ENCODE data around the gene BLOC1S5. TPM values are rescaled to one million over a fixed set of nuclear protein-coding genes. Genes with fewer than 3 reads are reported as not detected.

BLOC1S5 gene
- total and polyA plus RNA-seq, 2 of the 13 experiments (the other 11 are each of a cell fraction or from before 2014, with no cell fraction given): 10.5 to 41.5 TPM

- no peak for TF ChIP-seq ZNF260 (CRISPR knock-in tag; IDR thresholded peaks at IDR 0.05; ENCODE audit: borderline replicate concordance, low read depth)
- TF ChIP-seq PBX3 (CRISPR knock-in tag; IDR thresholded peaks at IDR 0.05; ENCODE audit: borderline replicate concordance): no peak
- no peak for TF ChIP-seq ATF5 (CRISPR knock-in tag; IDR thresholded peaks at IDR 0.05; ENCODE audit: low read depth)
- TF ChIP-seq, protein P1, sequence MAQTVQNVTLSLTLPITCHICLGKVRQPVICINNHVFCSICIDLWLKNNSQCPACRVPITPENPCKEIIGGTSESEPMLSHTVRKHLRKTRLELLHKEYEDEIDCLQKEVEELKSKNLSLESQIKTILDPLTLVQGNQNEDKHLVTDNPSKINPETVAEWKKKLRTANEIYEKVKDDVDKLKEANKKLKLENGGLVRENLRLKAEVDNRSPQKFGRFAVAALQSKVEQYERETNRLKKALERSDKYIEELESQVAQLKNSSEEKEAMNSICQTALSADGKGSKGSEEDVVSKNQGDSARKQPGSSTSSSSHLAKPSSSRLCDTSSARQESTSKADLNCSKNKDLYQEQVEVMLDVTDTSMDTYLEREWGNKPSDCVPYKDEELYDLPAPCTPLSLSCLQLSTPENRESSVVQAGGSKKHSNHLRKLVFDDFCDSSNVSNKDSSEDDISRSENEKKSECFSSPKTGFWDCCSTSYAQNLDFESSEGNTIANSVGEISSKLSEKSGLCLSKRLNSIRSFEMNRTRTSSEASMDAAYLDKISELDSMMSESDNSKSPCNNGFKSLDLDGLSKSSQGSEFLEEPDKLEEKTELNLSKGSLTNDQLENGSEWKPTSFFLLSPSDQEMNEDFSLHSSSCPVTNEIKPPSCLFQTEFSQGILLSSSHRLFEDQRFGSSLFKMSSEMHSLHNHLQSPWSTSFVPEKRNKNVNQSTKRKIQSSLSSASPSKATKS (CRISPR knock-in tag; IDR thresholded peaks at IDR 0.05): no peak
- TF ChIP-seq ZNF841 (CRISPR knock-in tag; IDR thresholded peaks at IDR 0.05; ENCODE audit: borderline replicate concordance): no peak
- TF ChIP-seq NAIF1 (CRISPR knock-in tag; IDR thresholded peaks at IDR 0.05; ENCODE audit: borderline replicate concordance): no peak; the same call in 1 of the 2 replicates
- TF ChIP-seq, protein P2, sequence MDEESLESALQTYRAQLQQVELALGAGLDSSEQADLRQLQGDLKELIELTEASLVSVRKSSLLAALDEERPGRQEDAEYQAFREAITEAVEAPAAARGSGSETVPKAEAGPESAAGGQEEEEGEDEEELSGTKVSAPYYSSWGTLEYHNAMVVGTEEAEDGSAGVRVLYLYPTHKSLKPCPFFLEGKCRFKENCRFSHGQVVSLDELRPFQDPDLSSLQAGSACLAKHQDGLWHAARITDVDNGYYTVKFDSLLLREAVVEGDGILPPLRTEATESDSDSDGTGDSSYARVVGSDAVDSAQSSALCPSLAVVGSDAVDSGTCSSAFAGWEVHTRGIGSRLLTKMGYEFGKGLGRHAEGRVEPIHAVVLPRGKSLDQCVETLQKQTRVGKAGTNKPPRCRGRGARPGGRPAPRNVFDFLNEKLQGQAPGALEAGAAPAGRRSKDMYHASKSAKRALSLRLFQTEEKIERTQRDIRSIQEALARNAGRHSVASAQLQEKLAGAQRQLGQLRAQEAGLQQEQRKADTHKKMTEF (CRISPR knock-in tag; IDR thresholded peaks at IDR 0.05): peak; percentile 98
- peak; percentile 56; the same call in 1 of the 2 replicates for TF ChIP-seq ZNF281 (CRISPR knock-in tag; IDR thresholded peaks at IDR 0.05; ENCODE audit: borderline replicate concordance)
- no peak for TF ChIP-seq HOXA5 (CRISPR knock-in tag; IDR thresholded peaks at IDR 0.05)
- peak; percentile 80; the same call in 1 of the 2 replicates for TF ChIP-seq KAT7 (CRISPR knock-in tag; IDR thresholded peaks at IDR 0.05; ENCODE audit: borderline replicate concordance)
- TF ChIP-seq YEATS2 (CRISPR knock-in tag; IDR thresholded peaks at IDR 0.05; ENCODE audit: borderline replicate concordance): peak; percentile 64; the same call in 1 of the 2 replicates
- TF ChIP-seq ZNF878 (CRISPR knock-in tag; IDR thresholded peaks at IDR 0.05): 0 out of 2 replicates have a peak, but pooled peaks have one; percentile 63
- TF ChIP-seq HOMEZ (CRISPR knock-in tag; IDR thresholded peaks at IDR 0.05; ENCODE audit: low read depth): peak; percentile 99
- TF ChIP-seq PPARG (CRISPR knock-in tag; conservative IDR thresholded peaks at IDR 0.05): peak; percentile 85
Observed at GRCh38 chr6:8085053-8085511, 20.9 kb upstream of the BLOC1S5 start (continued).
